Upper lobe of left lung (tissue), 4 donors: ENCODE measurements around the gene STARD8.

Experiments
- CTCF ChIP-seq, 6 experiments: fragments of 450-650 bp in 4 of 6; fragments of 200-600 bp in 2 of 6; sonication (generic) in 2 of 6; IDR thresholded peaks; one replicate each; pipeline ENCODE4 v1.5.1; 2016 to 2019; ENCODE audit warnings: antibody characterized with exemption in 6 of 6
- EP300 ChIP-seq, 4 donors: sonication (generic); formaldehyde crosslinking; IDR thresholded peaks; one replicate each; pipeline ENCODE4 v1.5.1; 2017; ENCODE audit warnings: antibody characterized with exemption in 4 of 4, control low read depth in 2 of 4
- POLR2A ChIP-seq, 4 donors: fragments of 450-650 bp; IDR thresholded peaks; one replicate each; pipeline ENCODE4 v1.5.1; 2016 to 2017; ENCODE audit warnings: antibody characterized with exemption in 4 of 4, mild to moderate bottlenecking in 2 of 4
- POLR2AphosphoS5 ChIP-seq, 2 donors: sonication (generic); formaldehyde crosslinking; IDR thresholded peaks; one replicate each; pipeline ENCODE4 v1.5.1; 2017; ENCODE audit warnings: antibody characterized with exemption in 2 of 2

DNA sequence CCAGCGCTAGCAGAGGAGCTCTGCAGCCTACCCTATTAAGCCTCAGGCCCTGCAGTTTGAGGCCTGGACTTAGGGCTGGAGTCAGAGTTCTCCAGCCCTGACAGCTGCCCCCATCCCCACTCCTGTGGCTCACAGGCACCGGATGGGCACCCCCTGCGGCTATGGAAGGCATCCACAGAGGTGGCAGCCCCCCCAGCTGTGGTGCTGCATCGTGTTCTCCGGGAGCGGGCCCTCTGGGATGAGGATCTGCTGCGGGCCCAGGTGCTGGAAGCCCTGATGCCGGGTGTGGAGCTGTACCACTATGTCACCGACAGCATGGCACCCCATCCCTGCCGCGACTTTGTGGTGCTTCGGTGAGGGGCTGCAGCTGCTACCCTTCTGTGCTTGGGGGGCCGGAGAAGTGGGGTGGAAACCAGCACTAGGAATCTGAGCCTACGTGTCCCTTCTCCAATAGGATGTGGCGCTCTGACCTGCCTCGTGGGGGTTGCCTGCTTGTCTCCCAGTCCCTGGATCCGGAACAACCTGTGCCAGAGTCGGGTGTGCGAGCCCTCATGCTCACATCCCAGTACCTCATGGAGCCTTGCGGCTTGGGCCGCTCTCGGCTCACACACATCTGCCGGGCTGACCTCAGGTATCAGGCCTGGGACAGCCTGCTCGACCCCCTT is 76.2 kb downstream of the STARD8 start:
- no peak for TF ChIP-seq CTCF (IDR thresholded peaks at IDR 0.05)
- no peak for TF ChIP-seq POLR2AphosphoS5 (IDR thresholded peaks at IDR 0.05)
- no peak for TF ChIP-seq POLR2A (IDR thresholded peaks at IDR 0.05)
- TF ChIP-seq EP300 (IDR thresholded peaks at IDR 0.05), result no peak
